Sigmoid colon (tissue), 7 donors: ENCODE measurements around the gene AP1G2. TPM values are rescaled to one million over a fixed set of nuclear protein-coding genes. Genes with fewer than 3 reads are reported as not detected.

Source experiments
- DNase-seq: peaks from one replicate; pipeline ENCODE4 v3.0.0-alpha.2; 2019
- H3K27ac ChIP-seq, 4 donors: fragments of 200-600 bp; sonication (generic); one replicate each; pipeline ENCODE4 v1.5.1; 2016 to 2019; ENCODE audit warnings: mild to moderate bottlenecking in 1 of 4
- H3K27me3 ChIP-seq, 3 donors: fragments of 200-600 bp; sonication (generic); one replicate each; pipeline ENCODE4 v1.5.1; 2019; ENCODE audit warnings: mild to moderate bottlenecking in 1 of 3
- H3K36me3 ChIP-seq, 4 donors: fragments of 200-600 bp; sonication (generic); one replicate each; pipeline ENCODE4 v1.5.1; 2016 to 2019
- H3K4me1 ChIP-seq, 4 donors: fragments of 200-600 bp; sonication (generic); one replicate each; pipeline ENCODE4 v1.5.1; 2017 to 2019
- H3K4me3 ChIP-seq, 4 donors: fragments of 200-600 bp; sonication (generic); one replicate each; pipeline ENCODE4 v1.5.1; 2017 to 2019; ENCODE audit warnings: mild to moderate bottlenecking in 2 of 4, moderate library complexity in 1 of 4
- H3K9me3 ChIP-seq, 4 donors: fragments of 200-600 bp in 3 of 4; sonication (generic) in 3 of 4; one replicate each; pipeline versions ENCODE4 v1.5.1 to v1.6.1; 2013 to 2019
- EP300 ChIP-seq, 4 donors: sonication (generic); formaldehyde crosslinking; IDR thresholded peaks; one replicate each; pipeline ENCODE4 v1.6.1; 2017; ENCODE audit warnings: antibody characterized with exemption in 4 of 4
- POLR2A ChIP-seq, 2 donors: fragments of 450-650 bp; IDR thresholded peaks; one replicate each; pipeline ENCODE4 v1.6.1; 2016; ENCODE audit warnings: antibody characterized with exemption in 2 of 2, mild to moderate bottlenecking in 2 of 2, moderate library complexity in 2 of 2
- POLR2AphosphoS5 ChIP-seq, 4 donors: sonication (generic); formaldehyde crosslinking; IDR thresholded peaks; one replicate each; pipeline ENCODE4 v1.6.1; 2017; ENCODE audit warnings: antibody characterized with exemption in 4 of 4
- WGBS, 2 donors: extraction: QIAGEN DNeasy Blood & Tissue Kit; methylation state at CpG; one replicate each; pipeline ENCODE4 v1.1.7; 2013; 5-methylcytosine and 5-hydroxymethylcytosine counted together
- intact Hi-C: fragments of 100-400 bp; cut with DNase I; formaldehyde crosslinking; loops from one replicate; pipeline ENCODE4 v1.15.1; 2023
- polyA plus RNA-seq, 3 donors: library from polyadenylated mRNA; stranded (reverse); fragments of 200-250 nt; gene quantifications; one replicate each; pipeline ENCODE4 v1.2.3, GENCODE V29; 2013
- total RNA-seq, 4 donors: library from RNA; depleted of rRNA; stranded (reverse); fragments of >200 nt; gene quantifications; one replicate each; pipeline ENCODE4 v1.1.0, GENCODE V29; 2016
- TF ChIP-seq, protein P1 (sequence below), 4 experiments: fragments of 450-650 bp in 3 of 4; fragments of 200-600 bp in 1 of 4; IDR thresholded peaks; one replicate each; pipeline ENCODE4 v1.5.1; 2016 to 2019; ENCODE audit warnings: antibody characterized with exemption in 4 of 4, mild to moderate bottlenecking in 3 of 4, moderate library complexity in 2 of 4
- donor health status: healthy with polysubstance abuse.
- donor health status: Bipolar disorder and iron deficiency.
- donor health status: healthy.

The AP1G2 gene
- total and polyA plus RNA-seq, 7 donors: 16.4 to 124 (median 33.0) TPM

DNA sequence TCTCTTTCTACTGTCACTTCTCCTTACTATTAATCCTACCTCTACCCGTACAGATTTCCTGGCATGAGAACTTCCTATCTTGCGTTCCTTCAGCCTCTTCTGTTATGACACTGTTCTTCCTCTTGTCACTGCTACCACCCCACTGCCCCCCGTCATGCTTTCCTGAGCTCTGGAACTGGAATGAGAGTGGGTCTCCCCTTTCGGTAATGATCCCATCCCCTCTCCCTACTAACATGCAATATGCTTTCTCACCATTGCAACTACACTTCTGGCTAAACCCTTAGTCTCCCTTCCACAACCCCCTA lies 4.9 kb upstream of the AP1G2 start:
- DNase-seq: no peak
- H3K27ac ChIP-seq: no peak overlapping the region
- intact Hi-C loops: no loop called here
- TF ChIP-seq POLR2A (IDR thresholded peaks at IDR 0.05) (no peak), EP300 (IDR thresholded peaks at IDR 0.05) (no peak), POLR2AphosphoS5 (IDR thresholded peaks at IDR 0.05) (no peak)
- TF ChIP-seq, protein P1, sequence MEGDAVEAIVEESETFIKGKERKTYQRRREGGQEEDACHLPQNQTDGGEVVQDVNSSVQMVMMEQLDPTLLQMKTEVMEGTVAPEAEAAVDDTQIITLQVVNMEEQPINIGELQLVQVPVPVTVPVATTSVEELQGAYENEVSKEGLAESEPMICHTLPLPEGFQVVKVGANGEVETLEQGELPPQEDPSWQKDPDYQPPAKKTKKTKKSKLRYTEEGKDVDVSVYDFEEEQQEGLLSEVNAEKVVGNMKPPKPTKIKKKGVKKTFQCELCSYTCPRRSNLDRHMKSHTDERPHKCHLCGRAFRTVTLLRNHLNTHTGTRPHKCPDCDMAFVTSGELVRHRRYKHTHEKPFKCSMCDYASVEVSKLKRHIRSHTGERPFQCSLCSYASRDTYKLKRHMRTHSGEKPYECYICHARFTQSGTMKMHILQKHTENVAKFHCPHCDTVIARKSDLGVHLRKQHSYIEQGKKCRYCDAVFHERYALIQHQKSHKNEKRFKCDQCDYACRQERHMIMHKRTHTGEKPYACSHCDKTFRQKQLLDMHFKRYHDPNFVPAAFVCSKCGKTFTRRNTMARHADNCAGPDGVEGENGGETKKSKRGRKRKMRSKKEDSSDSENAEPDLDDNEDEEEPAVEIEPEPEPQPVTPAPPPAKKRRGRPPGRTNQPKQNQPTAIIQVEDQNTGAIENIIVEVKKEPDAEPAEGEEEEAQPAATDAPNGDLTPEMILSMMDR (IDR thresholded peaks at IDR 0.05): no peak
- H3K9me3 ChIP-seq: no peaks in the 10 kb centered on the region
- H3K4me1 ChIP-seq: peaks cover 0 to 27% (median 20%) of the 10 kb centered on the region in 4 donors
- H3K4me3 ChIP-seq: no peak overlapping the region
- WGBS, 2 donors: 53 to 77% methylated on average over 4 of the region's 4 CpGs
- H3K27me3 ChIP-seq: peaks cover 23 to 67% (median 42%) of the 10 kb centered on the region in 3 donors
- H3K36me3 ChIP-seq: no peaks in the 10 kb centered on the region

DNA sequence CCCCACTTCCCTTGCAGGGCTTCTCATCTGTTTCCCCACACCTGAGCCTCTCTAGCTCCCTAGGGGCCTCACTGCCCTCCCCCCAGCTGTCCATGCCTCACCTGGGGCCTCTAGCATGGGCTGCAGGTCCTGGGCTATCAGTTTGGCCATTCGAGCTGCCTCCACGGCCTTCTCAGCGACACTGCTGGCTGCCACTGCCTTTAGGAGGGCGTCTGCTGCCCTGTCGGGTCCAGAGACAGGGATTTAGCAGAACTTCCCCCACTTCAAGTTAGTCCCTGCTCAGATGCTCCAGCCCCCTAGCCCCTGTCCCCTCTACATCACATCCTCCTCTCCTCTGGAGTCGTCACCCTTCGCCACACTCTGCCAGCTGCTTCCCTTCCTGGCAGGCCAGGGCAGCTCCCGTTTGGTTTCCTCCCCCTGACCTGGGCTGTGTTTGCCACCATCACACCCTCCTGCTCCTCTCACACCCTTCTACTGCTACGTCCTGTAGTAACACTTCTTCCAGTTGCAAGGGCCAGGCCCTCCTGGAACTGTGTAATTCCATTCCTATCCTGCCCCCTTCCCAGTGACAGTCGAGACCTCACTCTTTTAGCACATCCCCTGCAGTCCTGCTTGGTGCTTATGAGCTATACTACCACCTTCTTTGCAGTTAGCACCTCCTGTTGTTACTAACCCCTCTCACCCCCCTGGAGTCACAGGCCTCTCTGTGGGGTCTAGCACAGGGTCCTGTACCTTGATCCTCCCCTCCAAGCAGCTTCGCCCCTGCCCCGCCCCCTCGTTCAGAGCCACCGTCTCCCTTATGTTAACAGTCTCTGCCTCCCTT lies 4.3 kb upstream of the AP1G2 start:
- Histone ChIP-seq H3K27me3 (peaks cover 17 to 61% (median 36%) of the 10 kb centered on the region in 3 donors), H3K27ac (no peak overlapping the region), H3K4me1 (peaks cover 0 to 25% (median 17%) of the 10 kb centered on the region in 4 donors), H3K36me3 (no peaks in the 10 kb centered on the region), H3K4me3 (no peak overlapping the region), H3K9me3 (no peaks in the 10 kb centered on the region)
- TF ChIP-seq POLR2A (IDR thresholded peaks at IDR 0.05) (no peak), POLR2AphosphoS5 (IDR thresholded peaks at IDR 0.05) (no peak), EP300 (IDR thresholded peaks at IDR 0.05) (no peak)
- TF ChIP-seq, protein P1 (IDR thresholded peaks at IDR 0.05): no peak
- peak; percentile 61 for DNase-seq
- WGBS, 2 donors: 59 to 62% methylated on average over 14 of the region's 14 CpGs
- intact Hi-C loops: no loop called here

DNA sequence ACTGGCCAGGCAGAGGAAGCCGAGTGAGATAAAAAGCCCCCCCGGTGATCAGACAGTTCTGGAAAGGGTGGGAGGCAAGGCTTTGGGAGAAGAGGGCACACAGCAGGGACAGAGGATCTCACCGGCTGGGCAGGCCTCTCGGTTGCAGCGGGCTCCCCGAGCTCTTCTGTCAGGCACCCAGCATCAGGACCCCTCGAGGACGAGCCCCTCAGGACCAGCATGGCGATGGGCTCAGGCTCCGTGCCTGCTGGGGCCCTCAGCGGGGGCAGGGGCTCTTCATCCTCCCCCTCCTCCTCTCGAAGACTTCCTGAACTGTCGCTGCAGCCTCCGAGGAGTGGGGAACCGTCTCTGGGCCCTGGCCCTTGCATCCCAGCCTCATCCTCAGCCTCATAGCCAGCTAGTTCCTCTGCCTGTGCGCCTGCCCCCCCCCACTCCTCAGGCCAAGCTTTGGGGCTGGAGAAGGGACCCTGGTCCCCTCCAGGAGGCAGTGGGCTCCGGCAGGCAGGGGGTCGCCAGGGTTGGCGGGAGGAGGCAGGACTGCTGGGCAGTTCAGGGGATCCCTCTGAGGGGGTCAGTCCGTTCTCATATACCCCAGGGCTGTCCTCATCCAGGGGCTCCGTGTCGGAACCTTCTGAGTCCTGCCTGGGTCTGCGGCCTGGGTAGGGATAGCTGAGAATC lies 3.4 kb upstream of the AP1G2 start:
- no peak for TF ChIP-seq POLR2A (IDR thresholded peaks at IDR 0.05)
- TF ChIP-seq, protein P1 (IDR thresholded peaks at IDR 0.05): no peak
- no peak for TF ChIP-seq POLR2AphosphoS5 (IDR thresholded peaks at IDR 0.05)
- TF ChIP-seq EP300 (IDR thresholded peaks at IDR 0.05): no peak
- H3K27ac ChIP-seq: no peak overlapping the region
- H3K4me3 ChIP-seq: no peak overlapping the region
- peak; percentile 53 for DNase-seq
- 86 to 89% methylated on average over 23 of the region's 23 CpGs for WGBS, 2 donors
- H3K36me3 ChIP-seq: no peaks in the 10 kb centered on the region
- no peaks in the 10 kb centered on the region for H3K9me3 ChIP-seq
- peaks cover 0 to 24% (median 12%) of the 10 kb centered on the region in 4 donors for H3K4me1 ChIP-seq
- intact Hi-C loops: no loop called here
- H3K27me3 ChIP-seq: peaks cover 8 to 52% (median 26%) of the 10 kb centered on the region in 3 donors

DNA sequence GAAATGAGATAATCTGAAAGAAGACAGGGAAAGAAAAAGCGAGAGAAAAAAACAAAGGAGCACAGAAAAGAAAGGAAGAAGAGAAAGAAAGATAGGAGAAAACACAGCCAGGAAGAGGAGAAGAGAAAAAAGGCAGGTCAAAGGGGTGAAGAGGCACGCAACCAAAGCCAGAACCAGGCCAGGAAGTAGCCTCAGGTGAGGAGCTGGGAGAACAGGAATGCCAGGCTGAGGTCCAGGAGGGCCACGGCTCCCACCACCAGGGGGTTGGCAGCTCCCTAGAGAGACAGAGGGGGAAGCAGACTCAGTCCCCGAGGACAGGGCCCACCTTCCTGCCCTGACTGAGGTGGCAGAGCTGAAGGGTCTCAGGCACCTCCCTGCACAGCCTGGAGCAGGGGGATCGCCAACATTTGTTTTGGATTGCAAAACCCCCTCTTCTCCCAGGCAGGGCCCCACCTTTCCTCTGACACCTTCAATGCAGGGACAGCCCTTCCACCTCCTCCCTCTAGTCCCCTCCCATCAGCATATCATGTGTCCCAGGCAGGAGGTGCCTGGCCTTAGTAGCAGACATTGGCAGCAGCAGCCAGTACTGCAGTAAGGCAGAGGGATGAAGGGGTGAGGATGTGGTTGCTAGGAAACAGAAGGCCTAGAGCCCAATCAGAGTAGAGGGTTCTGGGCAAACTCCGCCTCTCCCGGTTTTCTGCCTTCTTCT lies 2.0 kb upstream of the AP1G2 start:
- peak; percentile 32 for DNase-seq
- WGBS, 2 donors: 78% methylated on average over 7 of the region's 7 CpGs
- Histone ChIP-seq H3K9me3 (no peaks in the 10 kb centered on the region), H3K27me3 (peaks cover 0 to 38% (median 14%) of the 10 kb centered on the region in 3 donors), H3K4me1 (peaks cover 0 to 19% (median 10%) of the 10 kb centered on the region in 4 donors), H3K4me3 (no peak overlapping the region), H3K36me3 (no peaks in the 10 kb centered on the region), H3K27ac (no peak overlapping the region)
- intact Hi-C loops: no loop called here
- TF ChIP-seq EP300 (IDR thresholded peaks at IDR 0.05) (no peak), POLR2AphosphoS5 (IDR thresholded peaks at IDR 0.05) (no peak), POLR2A (IDR thresholded peaks at IDR 0.05) (no peak)
- TF ChIP-seq, protein P1 (IDR thresholded peaks at IDR 0.05): no peak
